Effector memory CD4-positive, alpha-beta T cell (primary cell): Measurements from ENCODE around the gene PTPRT.

Experiments
- DNase-seq, 3 donors: peaks; one replicate each; pipeline ENCODE4 v3.0.0-alpha.2; 2020
- H3K27ac ChIP-seq: 2 replicates; pipeline ENCODE4 v1.7.0; 2013; ENCODE audit warnings: mild to moderate bottlenecking, low read length, moderate library complexity; ENCODE audit not compliant: insufficient read depth, poor library complexity, severe bottlenecking
- H3K27me3 ChIP-seq: replicated peaks from 2 replicates; pipeline ENCODE4 v1.7.0; 2013; ENCODE audit warnings: mild to moderate bottlenecking, low read length; ENCODE audit not compliant: insufficient read depth, control insufficient read depth, poor library complexity, severe bottlenecking
- H3K36me3 ChIP-seq: 2 replicates; pipeline ENCODE4 v1.7.0; 2013; ENCODE audit warnings: mild to moderate bottlenecking, low read length, moderate library complexity; ENCODE audit not compliant: control insufficient read depth, insufficient read depth
- H3K4me1 ChIP-seq: 2 replicates; pipeline ENCODE4 v1.7.0; 2013; ENCODE audit warnings: low read length, mild to moderate bottlenecking; ENCODE audit not compliant: control insufficient read depth, insufficient read depth, poor library complexity, severe bottlenecking
- H3K4me3 ChIP-seq: 2 replicates; pipeline ENCODE4 v1.7.0; 2013; ENCODE audit warnings: low read length, low read depth, mild to moderate bottlenecking; ENCODE audit not compliant: insufficient read depth, poor library complexity, severe bottlenecking
- H3K9me3 ChIP-seq: 2 replicates; pipeline ENCODE4 v1.7.0; 2013; ENCODE audit warnings: mild to moderate bottlenecking, low read length, moderate library complexity; ENCODE audit not compliant: control insufficient read depth

Gene PTPRT

GRCh38 chr20:43205699-43206098, 16.0 kb upstream of the PTPRT start:
- no peaks in the 10 kb centered on the region for H3K27me3 ChIP-seq
- DNase-seq: no peak
- no peaks in the 10 kb centered on the region for H3K4me1 ChIP-seq
- no peak overlapping the region for H3K27ac ChIP-seq
- H3K9me3 ChIP-seq: no peaks in the 10 kb centered on the region
- no peaks in the 10 kb centered on the region for H3K36me3 ChIP-seq
- H3K4me3 ChIP-seq: no peak overlapping the region

DNA sequence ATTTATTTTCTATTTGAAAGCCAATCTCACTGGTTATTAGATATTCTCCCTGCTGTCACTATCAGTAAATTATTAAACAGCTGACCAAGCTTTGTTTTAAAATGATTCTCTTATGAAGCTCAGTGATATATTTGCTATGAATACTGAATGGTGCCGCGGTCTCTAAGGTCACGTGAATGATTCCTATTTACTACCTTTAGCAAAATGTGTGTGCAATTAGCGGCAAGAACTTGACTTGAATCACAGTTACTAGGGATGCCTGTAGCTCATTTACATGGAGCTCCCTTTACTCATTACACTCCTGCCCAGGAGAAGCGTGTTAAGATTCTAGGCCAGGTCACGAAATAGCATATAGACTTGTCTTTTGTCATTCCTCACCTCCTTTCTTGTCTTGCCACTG, 12.4 kb upstream of the PTPRT start:
- H3K27me3 ChIP-seq: no peaks in the 10 kb centered on the region
- no peaks in the 10 kb centered on the region for H3K36me3 ChIP-seq
- DNase-seq: no peak
- H3K9me3 ChIP-seq: no peaks in the 10 kb centered on the region
- no peak overlapping the region for H3K4me3 ChIP-seq
- no peaks in the 10 kb centered on the region for H3K4me1 ChIP-seq
- no peak overlapping the region for H3K27ac ChIP-seq

- H3K27me3 ChIP-seq: no peaks in the 10 kb centered on the region
- no peak overlapping the region for H3K4me3 ChIP-seq
- no peaks in the 10 kb centered on the region for H3K9me3 ChIP-seq
- H3K27ac ChIP-seq: no peak overlapping the region
- DNase-seq: no peak
- H3K36me3 ChIP-seq: no peaks in the 10 kb centered on the region
- H3K4me1 ChIP-seq: no peaks in the 10 kb centered on the region
Observed at GRCh38 chr20:43198607-43199006, 8.9 kb upstream of the PTPRT start.

DNA sequence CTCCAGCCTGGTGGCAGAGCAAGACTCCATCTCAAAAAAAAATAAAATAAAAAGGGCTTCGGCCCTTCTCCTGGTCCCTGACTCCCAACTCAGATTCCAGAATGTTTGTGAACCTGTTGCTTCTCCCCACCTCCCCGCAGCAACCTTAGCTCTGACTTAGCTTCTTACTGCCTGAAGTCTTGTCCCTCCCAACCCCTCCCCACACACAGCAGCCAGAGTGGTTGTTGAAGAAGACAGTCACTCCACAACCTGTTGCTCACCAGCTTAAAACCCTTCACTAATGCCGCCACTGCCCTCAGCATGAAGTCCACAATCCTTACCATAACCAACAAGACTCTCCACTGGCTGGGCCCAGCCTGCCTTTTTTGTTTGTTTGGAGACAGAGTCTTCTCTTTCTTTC, 6.5 kb upstream of the PTPRT start:
- H3K4me1 ChIP-seq: no peaks in the 10 kb centered on the region
- H3K4me3 ChIP-seq: no peak overlapping the region

DNA sequence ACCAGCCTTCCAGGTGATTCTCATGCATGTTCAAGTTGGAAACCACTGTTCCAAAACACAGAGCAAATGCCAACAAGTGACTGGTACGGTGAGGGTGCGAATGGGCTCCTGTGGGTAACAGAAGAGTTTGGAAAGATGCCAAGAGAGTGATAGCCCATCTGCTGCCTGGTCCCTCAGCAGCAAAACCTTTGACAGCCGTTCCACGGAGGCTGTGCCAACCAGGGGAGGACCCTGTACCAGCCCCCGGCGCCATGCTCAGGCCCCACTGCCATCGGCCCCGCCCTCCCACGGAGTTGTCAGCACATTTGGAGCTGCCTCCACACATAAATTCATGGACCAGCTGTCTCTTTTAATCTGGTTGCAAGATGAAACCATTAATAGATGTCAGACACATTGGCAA, 4.4 kb upstream of the PTPRT start:
- H3K4me3 ChIP-seq: no peak overlapping the region
- H3K4me1 ChIP-seq: no peaks in the 10 kb centered on the region
- no peaks in the 10 kb centered on the region for H3K9me3 ChIP-seq
- no peak overlapping the region for H3K27ac ChIP-seq
- DNase-seq: no peak
- no peaks in the 10 kb centered on the region for H3K36me3 ChIP-seq
- H3K27me3 ChIP-seq: peaks cover 3% of the 10 kb centered on the region

More for the DNA sequence above, 6.5 kb upstream of the PTPRT start:
- Histone ChIP-seq H3K27me3 (no peaks in the 10 kb centered on the region), H3K27ac (no peak overlapping the region), H3K9me3 (no peaks in the 10 kb centered on the region), H3K36me3 (no peaks in the 10 kb centered on the region)
- DNase-seq: no peak

DNA sequence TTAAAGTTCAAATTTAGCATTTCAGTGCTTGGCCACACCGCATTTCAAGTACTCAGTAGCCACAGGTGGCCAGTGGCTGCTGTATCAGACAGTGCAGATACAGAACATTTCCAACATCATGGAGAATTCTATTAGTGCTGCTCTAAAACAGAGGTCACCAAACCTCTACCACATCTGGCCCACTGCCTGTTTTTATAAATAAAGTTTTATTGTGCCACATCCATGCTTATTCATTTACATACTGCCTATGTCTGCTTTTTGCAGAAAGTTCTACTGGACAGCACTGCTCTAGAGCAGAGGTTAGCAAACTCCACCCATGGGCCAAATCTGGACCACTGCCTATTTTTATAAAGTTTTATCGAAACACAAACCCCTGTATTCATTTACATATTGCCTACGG, 3.7 kb upstream of the PTPRT start:
- H3K27ac ChIP-seq: no peak overlapping the region
- peaks cover 8% of the 10 kb centered on the region for H3K27me3 ChIP-seq
- no peak for DNase-seq
- no peaks in the 10 kb centered on the region for H3K9me3 ChIP-seq
- H3K36me3 ChIP-seq: no peaks in the 10 kb centered on the region
- H3K4me1 ChIP-seq: no peaks in the 10 kb centered on the region
- no peak overlapping the region for H3K4me3 ChIP-seq

DNA sequence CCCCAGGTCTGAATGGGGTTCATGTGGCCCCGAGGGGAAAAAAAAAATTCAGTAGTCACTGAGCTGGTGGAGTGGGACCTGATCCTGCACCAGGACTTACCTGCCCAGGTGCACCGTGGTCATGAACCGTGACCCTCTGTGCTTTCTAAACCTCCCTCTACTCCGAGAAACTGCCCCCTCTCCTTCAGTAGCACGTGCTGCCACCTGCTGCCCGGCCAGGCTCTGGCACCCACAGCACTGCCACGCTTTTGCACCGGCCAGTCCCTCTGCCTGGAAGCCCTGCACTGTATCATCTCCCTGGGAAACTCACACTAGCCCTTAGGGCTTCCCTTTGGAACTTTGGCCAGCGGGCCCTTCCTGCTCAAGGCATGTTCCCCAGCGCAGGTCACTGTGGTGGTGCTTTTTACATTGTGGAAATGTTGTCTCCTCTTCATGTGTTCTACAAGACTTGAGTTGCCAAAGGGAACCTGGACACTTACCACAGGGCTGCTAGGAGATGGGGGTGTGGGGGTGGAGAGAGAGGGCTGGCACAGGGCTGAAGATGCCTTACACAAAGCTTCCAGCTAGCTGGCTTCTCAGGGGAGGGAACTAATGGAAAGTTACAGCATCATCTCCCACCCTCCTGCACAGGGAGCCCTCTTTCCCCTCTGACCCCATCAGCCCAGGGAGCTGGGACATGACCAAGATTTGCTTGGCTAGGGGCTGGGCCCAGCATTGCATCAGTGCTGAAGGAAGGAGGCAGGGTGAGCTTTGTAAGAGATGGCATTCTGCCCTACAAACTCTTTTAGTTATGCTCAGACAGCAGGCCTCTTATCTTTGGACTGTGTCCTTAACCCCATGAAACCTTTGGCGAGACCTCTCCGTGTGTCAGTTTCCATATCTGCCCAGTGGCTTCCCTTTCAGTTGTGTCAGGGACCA, 2.5 kb upstream of the PTPRT start:
- H3K4me3 ChIP-seq: no peak overlapping the region
- peaks cover 8% of the 10 kb centered on the region for H3K27me3 ChIP-seq
- no peaks in the 10 kb centered on the region for H3K4me1 ChIP-seq
- no peak for DNase-seq
- no peak overlapping the region for H3K27ac ChIP-seq
- H3K36me3 ChIP-seq: no peaks in the 10 kb centered on the region
- no peaks in the 10 kb centered on the region for H3K9me3 ChIP-seq

GRCh38 chr20:43191143-43191542, 1.4 kb upstream of the PTPRT start:
- Histone ChIP-seq H3K27me3 (peaks cover 8% of the 10 kb centered on the region), H3K36me3 (no peaks in the 10 kb centered on the region), H3K4me3 (no peak overlapping the region), H3K9me3 (no peaks in the 10 kb centered on the region), H3K4me1 (no peaks in the 10 kb centered on the region), H3K27ac (no peak overlapping the region)
- DNase-seq: no peak

DNA sequence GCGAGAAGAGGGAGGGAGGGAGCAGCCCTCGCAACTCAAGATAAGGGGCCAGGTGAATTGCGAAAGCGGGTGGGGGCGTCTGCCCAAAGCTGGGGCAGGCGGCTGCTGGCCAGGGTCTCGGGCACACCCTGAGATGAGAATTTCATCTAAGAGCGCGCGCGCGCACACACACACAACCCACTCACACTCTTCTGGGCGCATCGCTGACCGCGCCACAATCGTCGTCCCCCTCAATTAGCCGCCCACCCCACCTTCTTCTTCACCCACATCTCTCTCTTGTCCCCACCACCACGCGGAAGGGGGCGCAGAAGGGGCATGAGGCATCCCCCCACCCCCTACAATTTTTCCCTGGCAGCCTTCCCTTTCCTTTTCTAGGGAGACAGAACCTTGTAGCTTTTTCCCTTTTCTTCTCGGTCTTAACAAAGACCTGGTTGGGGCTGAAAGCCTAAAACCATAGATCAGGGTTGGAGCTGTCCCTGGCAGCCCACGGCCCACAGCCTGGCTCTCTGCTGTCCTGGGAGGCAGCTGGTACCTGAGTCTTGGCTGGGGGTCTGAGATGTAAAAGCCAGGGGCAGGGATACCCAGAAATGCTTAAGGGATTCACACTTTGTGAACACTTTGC, 737 bp upstream of the PTPRT start:
- no peak for DNase-seq
- no peaks in the 10 kb centered on the region for H3K9me3 ChIP-seq
- no peaks in the 10 kb centered on the region for H3K4me1 ChIP-seq
- no peaks in the 10 kb centered on the region for H3K36me3 ChIP-seq
- peaks cover 8% of the 10 kb centered on the region for H3K27me3 ChIP-seq
- no peak overlapping the region for H3K4me3 ChIP-seq
- H3K27ac ChIP-seq: no peak overlapping the region

GRCh38 chr20:43188861-43189553, 699 bp downstream of the PTPRT start:
- H3K27me3 ChIP-seq: peaks cover 8% of the 10 kb centered on the region
- DNase-seq: no peak
- H3K4me3 ChIP-seq: no peak overlapping the region
- no peak overlapping the region for H3K27ac ChIP-seq
- H3K9me3 ChIP-seq: no peaks in the 10 kb centered on the region
- H3K4me1 ChIP-seq: no peaks in the 10 kb centered on the region
- no peaks in the 10 kb centered on the region for H3K36me3 ChIP-seq
